ENCODE results near the gene CDYL.

GRCh38 chr6:4944325-4944724, 168.1 kb downstream of the CDYL start:
- TF ChIP-seq CTCF (IDR thresholded peaks at IDR 0.05; ENCODE audit: low read depth, low read length, missing input control) = no peak
- no peak for TF ChIP-seq GABPA (IDR thresholded peaks at IDR 0.05 in 1 of 2, conservative IDR thresholded peaks at IDR 0.05 in 1 of 2)
- TF ChIP-seq YY1 (IDR thresholded peaks at IDR 0.05) = no peak
- no peak for TF ChIP-seq HNF4A (conservative IDR thresholded peaks at IDR 0.05)
- TF ChIP-seq ZBTB33 (IDR thresholded peaks at IDR 0.05) = no peak
- TF ChIP-seq ATF3 (IDR thresholded peaks at IDR 0.05) = no peak
- no peak for TF ChIP-seq TAF1 (conservative IDR thresholded peaks at IDR 0.05)
- no peak for TF ChIP-seq RAD21 (IDR thresholded peaks at IDR 0.05)
- TF ChIP-seq MAX (IDR thresholded peaks at IDR 0.05) = no peak
- no peak for TF ChIP-seq REST (IDR thresholded peaks at IDR 0.05)
- no peak for TF ChIP-seq SP1 (IDR thresholded peaks at IDR 0.05)
- TF ChIP-seq EGR1 (IDR thresholded peaks at IDR 0.05; ENCODE audit: low read depth in 2 of 2) = no peak
- TF ChIP-seq HNF4G (IDR thresholded peaks at IDR 0.05) = no peak
- no peak for TF ChIP-seq JUND (IDR thresholded peaks at IDR 0.05)

All from liver (tissue), 3 donors.